ENCODE measurements around the gene JDP2.

JDP2 gene

DNA sequence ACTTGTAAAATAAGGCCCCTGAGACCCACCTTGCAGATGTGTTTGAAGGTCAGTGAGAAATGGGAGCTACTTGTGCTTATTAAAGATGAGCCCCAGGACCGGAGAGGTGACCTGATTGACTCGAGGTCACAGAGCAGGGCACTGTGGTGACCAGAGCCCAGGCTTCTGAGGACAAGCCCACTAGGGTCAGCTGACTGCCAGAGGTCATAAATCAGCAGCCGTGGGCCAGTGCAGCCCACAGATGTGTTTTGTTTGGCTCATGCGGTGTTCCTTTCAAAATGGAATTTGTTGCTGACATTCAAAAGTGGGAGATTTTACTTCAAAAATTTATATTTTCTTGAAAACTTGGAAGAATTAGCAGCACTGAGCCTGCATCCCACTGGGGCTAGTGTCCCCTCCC is 24.5 kb downstream of the JDP2 start:
- Mint-ChIP-seq H3K4me3 (no peak overlapping the region), H3K27ac (no peak overlapping the region), H3K27me3 (peaks cover 2% of the 10 kb centered on the region), H3K9me3 (no peaks in the 10 kb centered on the region), H3K4me1 (ENCODE audit: low read depth) (peaks cover 1% of the 10 kb centered on the region), H3K36me3 (ENCODE audit: low read depth) (no peaks in the 10 kb centered on the region)
- DNase-seq: no peak

DNA sequence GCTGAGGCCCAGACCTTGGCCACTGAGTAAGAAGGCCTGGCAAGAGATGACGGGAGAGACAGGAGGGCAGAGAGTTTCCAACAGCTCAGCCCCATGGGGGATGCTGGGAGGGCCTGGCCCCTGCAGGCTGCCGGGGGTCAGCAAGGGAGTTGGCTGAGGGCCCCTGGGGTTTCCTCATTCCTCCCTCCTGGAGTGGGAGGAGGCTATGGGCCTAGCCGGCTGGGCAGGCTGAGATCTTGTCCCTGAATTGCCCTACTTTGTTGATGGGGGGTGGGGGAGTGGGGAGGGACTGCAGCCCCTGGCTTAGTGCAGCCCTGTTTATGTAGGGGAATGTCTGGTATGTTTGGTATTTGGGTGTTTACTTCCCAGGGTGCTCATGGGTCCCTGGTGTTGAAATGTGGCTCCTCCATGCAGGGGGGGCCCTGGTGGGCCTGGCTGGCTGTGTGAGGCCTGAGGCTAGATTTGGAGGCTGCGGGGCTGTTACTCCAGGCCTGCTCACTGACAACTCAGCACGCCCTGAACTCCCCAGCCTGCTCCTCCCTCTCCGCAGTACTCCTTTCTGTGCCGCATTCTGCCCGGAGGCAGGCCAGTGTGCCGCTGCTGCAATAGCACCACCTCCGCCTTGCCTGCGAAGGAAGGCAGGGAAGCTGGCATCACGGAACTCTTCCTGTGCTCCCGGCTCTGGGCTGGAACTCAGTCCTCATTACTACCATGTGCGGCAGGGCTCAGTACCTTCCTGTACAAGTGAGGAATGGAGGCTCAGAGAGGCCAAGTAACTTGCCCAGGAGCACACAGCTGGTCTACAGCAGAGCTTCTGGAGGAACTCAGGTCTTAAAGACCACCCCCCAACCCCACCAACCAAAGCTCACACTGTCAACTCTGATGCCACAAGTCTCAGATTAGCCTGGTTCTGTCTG is 25.3 kb downstream of the JDP2 start:
- Mint-ChIP-seq H3K4me1 (ENCODE audit: low read depth) (peaks cover 1% of the 10 kb centered on the region), H3K36me3 (ENCODE audit: low read depth) (no peaks in the 10 kb centered on the region), H3K9me3 (no peaks in the 10 kb centered on the region), H3K27me3 (peaks cover 2% of the 10 kb centered on the region), H3K27ac (peak overlapping the region; percentile 52), H3K4me3 (no peak overlapping the region)
- DNase-seq: no peak

DNA sequence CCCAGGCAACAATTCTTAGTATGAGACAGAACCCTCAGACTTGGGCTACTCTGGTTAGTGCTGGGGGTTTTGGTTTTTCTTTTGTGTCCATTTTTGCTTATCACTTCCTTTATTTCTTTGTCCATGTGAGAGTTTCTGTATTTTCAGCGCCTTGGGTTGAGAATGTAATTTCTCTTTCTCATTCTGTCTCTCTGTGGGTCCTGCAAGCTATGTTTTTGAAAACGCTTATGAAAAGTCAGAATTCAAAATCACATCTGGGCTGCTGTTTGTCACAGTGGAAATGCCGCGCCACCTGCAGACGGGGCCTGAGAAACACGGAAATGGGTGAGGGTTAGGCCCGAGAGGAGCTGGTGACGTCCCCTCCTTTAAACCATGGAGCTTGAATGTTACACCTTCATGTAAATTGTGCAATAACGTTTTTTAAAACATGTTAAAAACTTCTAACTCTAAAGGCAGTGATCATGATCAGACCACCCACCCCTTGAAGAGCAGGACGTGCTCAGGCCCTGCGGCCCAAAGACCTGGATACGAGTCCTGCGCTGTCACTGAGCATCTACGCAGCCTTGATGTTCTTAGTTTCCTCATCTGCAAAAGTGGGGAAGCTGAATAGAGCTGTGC is 26.1 kb downstream of the JDP2 start:
- H3K27ac Mint-ChIP-seq: no peak overlapping the region
- peaks cover 2% of the 10 kb centered on the region for H3K27me3 Mint-ChIP-seq
- H3K4me3 Mint-ChIP-seq: no peak overlapping the region
- peaks cover 1% of the 10 kb centered on the region for H3K4me1 Mint-ChIP-seq (ENCODE audit: low read depth)
- no peaks in the 10 kb centered on the region for H3K9me3 Mint-ChIP-seq
- no peaks in the 10 kb centered on the region for H3K36me3 Mint-ChIP-seq (ENCODE audit: low read depth)
- DNase-seq: no peak

DNA sequence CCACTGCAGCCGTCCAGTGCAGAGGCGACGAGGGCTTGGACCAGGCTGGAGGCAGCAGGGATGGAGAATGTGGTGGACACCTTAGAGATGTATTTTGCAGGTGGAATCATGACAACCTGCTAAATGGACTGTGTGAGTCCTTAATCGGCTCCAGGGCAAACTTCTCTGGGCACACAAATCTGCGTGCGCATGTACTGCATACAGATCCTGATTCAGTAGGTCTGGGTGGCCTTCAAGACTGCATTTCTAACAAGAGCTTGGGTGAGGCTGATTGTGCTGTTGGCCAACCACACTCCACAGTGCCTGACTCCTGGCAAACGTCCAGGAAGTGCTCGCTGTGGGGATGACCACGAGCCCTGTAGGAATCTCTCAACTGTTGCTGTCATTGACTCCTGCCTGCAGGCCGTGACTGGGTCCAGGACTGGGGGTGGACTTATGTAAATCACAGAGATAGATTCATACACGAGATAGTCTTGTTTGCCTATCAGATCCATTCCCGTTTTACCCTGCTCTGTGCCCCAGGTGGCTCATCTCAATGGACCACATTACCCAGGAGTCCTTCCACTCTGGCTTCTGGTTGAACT is 27.2 kb downstream of the JDP2 start:
- peaks cover 2% of the 10 kb centered on the region for H3K27me3 Mint-ChIP-seq
- no peak overlapping the region for H3K27ac Mint-ChIP-seq
- H3K36me3 Mint-ChIP-seq (ENCODE audit: low read depth): no peaks in the 10 kb centered on the region
- no peak overlapping the region for H3K4me3 Mint-ChIP-seq
- no peaks in the 10 kb centered on the region for H3K9me3 Mint-ChIP-seq
- no peak for DNase-seq
- H3K4me1 Mint-ChIP-seq (ENCODE audit: low read depth): peaks cover 1% of the 10 kb centered on the region

DNA sequence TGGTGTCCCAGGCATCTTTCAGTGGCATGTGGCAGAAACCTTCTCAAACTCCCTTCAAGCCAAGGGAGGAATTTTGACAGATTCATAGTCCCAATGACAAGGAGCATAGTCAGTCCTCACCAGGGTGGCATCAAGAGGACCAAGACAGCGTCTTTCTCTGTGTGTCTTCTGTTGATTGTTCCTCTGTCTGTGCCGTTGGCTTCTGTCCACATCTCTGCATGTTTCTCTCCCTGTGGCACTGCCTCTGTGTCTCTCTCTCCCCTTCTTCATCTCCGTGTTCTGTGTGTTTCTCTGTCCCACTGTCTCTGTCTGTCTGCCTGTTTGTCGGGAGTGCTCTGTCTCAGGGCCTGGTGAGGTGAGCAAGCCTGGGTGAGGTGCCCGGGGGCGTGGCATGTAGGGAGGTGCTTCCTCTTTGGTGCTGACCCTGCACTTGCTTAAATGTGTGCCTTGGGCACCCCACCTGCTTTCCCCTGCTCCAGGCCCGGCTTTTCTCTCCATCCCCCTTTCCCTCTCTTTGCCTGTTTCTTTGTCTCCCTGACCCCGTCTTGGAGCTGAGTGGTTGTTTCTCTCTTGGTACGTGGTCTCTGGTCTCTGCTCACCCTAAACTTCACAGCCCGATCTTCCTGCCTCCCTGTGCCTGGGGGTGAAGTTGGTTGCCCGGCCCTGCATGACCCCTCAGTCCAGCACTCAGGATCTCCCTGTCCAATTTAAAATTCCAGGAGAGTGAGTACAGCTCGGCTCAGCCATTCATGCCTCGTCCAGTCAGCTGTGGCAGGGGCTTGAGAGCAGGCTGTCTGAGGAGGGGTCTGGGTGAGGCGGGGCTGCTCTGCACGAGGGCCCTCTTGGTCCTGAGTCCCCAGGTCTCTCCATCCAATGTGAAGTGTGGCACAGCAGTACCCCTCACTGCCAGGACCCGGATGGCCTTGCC is 28.5 kb downstream of the JDP2 start:
- DNase-seq: no peak
- Mint-ChIP-seq H3K4me3 (no peak overlapping the region), H3K9me3 (no peaks in the 10 kb centered on the region), H3K27me3 (peaks cover 2% of the 10 kb centered on the region), H3K27ac (no peak overlapping the region), H3K4me1 (ENCODE audit: low read depth) (peaks cover 1% of the 10 kb centered on the region), H3K36me3 (ENCODE audit: low read depth) (no peaks in the 10 kb centered on the region)

DNA sequence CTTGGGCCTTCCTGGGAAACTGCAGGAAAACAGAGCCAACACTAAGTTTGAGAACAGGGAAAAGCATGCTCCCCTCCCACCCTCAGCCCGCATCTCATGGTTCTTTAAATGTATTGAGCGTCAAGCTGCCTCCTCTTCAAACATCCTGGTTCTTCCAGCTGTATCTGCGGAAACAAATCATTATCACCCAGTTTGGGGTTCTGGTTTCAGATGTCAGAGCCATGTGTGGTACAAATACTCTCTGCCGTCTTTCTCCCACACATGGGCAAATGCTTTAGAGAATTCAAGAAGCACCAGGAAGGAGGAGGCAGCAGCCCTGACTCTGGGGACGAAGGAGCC is 29.1 kb downstream of the JDP2 start:
- Mint-ChIP-seq H3K27me3 (no peaks in the 10 kb centered on the region), H3K4me1 (ENCODE audit: low read depth) (peaks cover 1% of the 10 kb centered on the region), H3K27ac (no peak overlapping the region), H3K36me3 (ENCODE audit: low read depth) (no peaks in the 10 kb centered on the region), H3K9me3 (no peaks in the 10 kb centered on the region), H3K4me3 (no peak overlapping the region)
- DNase-seq: no peak

DNA sequence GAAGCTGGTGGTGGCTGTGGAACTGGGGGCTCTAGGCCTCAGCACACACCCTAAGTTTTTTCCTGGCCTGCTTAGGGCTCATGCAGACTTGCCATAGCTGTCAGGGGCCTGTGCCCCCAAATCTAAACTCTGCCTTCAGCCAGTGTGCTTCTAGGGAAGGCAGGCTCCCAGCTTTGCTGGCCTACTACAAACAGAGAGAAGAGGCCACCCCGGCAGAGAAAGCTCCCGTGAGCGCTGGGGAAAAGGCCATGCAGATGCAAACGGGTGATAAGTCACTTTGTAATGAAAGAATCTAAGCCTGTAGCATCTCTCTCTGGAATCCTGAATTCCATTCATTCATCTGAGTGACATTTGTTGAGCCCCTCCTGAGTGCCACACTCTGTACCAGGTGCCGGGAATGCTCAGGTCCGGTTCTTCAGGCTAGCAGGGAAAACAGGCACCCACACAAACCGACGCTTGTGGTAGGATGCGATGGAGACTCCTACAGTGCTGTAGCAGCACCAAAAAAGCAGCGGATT is 29.9 kb downstream of the JDP2 start:
- Mint-ChIP-seq H3K4me3 (no peak overlapping the region), H3K27ac (no peak overlapping the region), H3K36me3 (ENCODE audit: low read depth) (no peaks in the 10 kb centered on the region), H3K4me1 (ENCODE audit: low read depth) (peaks cover 1% of the 10 kb centered on the region), H3K27me3 (no peaks in the 10 kb centered on the region), H3K9me3 (no peaks in the 10 kb centered on the region)
- DNase-seq: no peak

DNA sequence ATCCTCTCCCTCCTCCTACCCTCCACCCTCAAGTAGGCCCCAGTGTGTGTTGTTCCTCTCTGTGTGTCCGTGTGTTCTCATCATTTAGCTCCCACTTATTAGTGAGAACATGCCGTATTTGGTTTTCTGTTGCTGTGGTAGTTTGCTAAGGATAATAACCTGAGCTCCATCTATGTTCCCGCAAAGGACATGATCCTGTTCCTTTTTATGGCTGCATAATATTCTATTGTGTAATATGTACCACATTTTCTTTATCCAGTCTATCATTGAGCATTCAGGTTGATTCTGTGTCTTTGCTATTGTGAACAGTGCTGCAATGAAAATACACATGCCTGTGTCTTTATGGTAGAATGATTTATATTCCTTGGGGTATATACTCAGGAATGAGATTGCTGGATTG is 30.5 kb downstream of the JDP2 start:
- no peak overlapping the region for H3K27ac Mint-ChIP-seq
- no peaks in the 10 kb centered on the region for H3K9me3 Mint-ChIP-seq
- no peak overlapping the region for H3K4me3 Mint-ChIP-seq
- H3K4me1 Mint-ChIP-seq (ENCODE audit: low read depth): peaks cover 1% of the 10 kb centered on the region
- no peaks in the 10 kb centered on the region for H3K27me3 Mint-ChIP-seq
- no peak for DNase-seq
- no peaks in the 10 kb centered on the region for H3K36me3 Mint-ChIP-seq (ENCODE audit: low read depth)

DNA sequence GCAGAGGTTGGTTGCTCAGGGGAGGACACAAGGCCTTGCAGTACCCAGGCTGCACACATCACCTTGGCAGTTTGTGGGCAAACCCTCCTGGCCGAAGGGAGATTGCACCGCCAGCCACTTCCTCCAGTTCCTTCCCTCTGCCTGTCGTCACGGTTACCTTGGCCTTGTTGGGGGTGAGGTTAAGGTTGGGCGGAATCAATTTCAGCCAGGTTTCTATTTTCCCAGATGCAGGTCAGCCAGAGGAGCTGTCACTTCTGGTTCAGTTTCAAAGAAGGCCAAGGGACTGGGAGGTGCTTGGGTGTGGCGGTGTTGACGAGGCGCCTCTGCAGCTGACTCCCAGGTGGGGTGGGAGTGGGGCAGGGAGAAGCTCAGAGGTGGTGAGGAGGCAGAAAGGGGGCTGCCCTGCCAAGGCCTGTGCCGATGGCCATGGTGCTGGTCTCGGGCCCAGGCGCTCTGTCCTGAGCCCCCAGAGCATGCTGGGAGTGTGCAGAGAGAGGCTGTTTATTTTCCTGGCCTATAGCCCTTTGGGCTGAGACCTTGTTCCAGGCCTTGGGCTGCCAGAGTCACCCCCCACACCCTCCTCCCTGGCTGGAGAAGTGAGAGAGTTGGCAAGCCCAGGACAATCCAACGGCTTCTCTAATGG is 31.4 kb downstream of the JDP2 start:
- H3K27me3 Mint-ChIP-seq: no peaks in the 10 kb centered on the region
- no peak overlapping the region for H3K27ac Mint-ChIP-seq
- H3K4me3 Mint-ChIP-seq: no peak overlapping the region
- no peaks in the 10 kb centered on the region for H3K4me1 Mint-ChIP-seq (ENCODE audit: low read depth)
- DNase-seq: no peak
- H3K9me3 Mint-ChIP-seq: no peaks in the 10 kb centered on the region
- H3K36me3 Mint-ChIP-seq (ENCODE audit: low read depth): no peaks in the 10 kb centered on the region

DNA sequence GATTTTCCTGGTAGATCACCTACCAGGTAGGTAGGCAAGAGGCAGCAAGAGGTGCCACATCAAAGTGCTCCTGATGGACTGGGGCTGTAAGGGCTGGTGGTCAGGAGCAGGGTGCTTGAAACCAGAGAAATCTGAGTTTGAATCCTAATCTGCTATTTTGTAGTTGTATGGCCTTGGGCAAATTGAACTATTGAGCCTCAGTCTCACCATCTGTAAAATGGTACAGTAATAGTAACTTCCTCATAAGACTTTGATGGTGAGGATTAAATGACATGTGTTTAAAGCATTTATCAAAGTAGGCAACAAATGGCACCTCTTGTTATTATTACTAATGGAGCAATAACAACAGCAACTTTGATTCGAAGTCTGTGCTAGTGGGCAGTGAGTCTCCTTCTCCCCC is 32.0 kb downstream of the JDP2 start:
- no peak overlapping the region for H3K27ac Mint-ChIP-seq
- H3K36me3 Mint-ChIP-seq (ENCODE audit: low read depth): no peaks in the 10 kb centered on the region
- no peaks in the 10 kb centered on the region for H3K4me1 Mint-ChIP-seq (ENCODE audit: low read depth)
- H3K4me3 Mint-ChIP-seq: no peak overlapping the region
- H3K27me3 Mint-ChIP-seq: no peaks in the 10 kb centered on the region
- H3K9me3 Mint-ChIP-seq: no peaks in the 10 kb centered on the region
- DNase-seq: no peak

DNA sequence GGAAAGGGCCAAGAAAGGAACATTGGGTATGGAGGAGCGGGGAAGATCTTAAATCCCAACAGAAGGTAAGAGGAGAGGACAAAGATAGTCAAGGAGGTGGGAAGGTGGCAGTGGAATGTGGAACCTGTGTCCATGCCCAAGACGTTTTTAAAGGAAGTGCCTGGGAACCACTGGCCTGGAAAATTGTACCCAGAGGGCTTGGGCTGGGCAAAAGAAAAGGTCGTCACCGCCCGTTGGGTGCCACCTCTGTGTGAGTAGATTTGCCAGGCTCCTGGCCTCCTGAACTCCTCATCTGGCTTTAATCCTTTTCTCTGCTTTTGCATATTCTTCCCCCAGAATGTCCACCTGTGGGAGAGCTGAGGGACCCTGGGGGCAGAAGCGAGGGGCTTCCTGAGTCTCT is 32.6 kb downstream of the JDP2 start:
- H3K27ac Mint-ChIP-seq: no peak overlapping the region
- DNase-seq: no peak
- H3K27me3 Mint-ChIP-seq: no peaks in the 10 kb centered on the region
- H3K9me3 Mint-ChIP-seq: no peaks in the 10 kb centered on the region
- H3K36me3 Mint-ChIP-seq (ENCODE audit: low read depth): no peaks in the 10 kb centered on the region
- no peaks in the 10 kb centered on the region for H3K4me1 Mint-ChIP-seq (ENCODE audit: low read depth)
- H3K4me3 Mint-ChIP-seq: no peak overlapping the region

DNA sequence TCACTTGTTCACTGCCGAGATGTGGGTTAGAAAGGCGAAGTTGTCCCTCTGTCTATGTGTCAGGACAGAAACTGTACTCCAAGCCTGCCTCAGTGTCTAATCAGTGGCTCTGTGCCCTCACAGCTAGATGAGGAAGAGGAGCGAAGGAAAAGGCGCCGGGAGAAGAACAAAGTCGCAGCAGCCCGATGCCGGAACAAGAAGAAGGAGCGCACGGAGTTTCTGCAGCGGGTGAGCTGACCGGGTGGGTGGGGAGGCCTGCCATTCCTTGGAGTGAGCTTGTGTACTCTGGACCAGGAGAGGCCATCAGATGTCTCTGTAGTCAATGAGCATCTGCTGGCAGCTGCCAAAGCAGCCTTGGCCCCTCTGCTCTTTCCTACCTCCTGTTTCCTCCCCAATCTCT is 33.5 kb downstream of the JDP2 start:
- Mint-ChIP-seq H3K27ac (no peak overlapping the region), H3K4me3 (no peak overlapping the region), H3K9me3 (no peaks in the 10 kb centered on the region), H3K4me1 (ENCODE audit: low read depth) (no peaks in the 10 kb centered on the region), H3K27me3 (no peaks in the 10 kb centered on the region), H3K36me3 (ENCODE audit: low read depth) (no peaks in the 10 kb centered on the region)
- DNase-seq: no peak

DNA sequence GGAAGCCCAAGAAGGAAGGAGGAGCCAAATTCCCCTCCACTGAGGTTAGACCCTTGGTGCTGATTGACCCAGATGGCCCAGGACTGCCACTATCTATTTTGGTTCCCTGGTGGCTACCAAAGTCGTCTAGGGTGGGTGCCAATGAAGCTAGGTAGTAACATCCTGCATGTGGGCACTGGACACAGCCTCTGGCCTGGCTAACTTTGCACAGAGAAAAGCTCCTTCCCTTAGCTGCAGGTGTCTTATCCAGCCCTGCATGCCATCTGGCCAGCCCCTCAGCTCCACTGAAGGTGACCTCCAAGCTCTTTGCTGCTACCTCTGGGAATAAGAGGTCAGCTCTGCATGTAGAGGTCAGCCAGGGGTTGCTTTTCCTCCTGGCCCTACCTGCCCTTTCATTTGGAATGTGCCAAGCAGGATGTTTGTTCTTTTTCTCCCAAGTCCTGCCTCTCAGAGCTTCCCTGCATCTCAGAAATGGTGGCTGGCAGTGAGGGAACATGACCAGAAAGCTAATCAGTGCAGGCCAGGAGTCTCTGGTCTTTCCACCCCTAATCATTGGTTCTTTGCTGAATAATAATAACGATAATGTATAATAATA is 34.0 kb downstream of the JDP2 start:
- H3K9me3 Mint-ChIP-seq: no peaks in the 10 kb centered on the region
- H3K4me1 Mint-ChIP-seq (ENCODE audit: low read depth): peaks cover 5% of the 10 kb centered on the region
- no peak for DNase-seq
- no peak overlapping the region for H3K27ac Mint-ChIP-seq
- H3K4me3 Mint-ChIP-seq: no peak overlapping the region
- H3K27me3 Mint-ChIP-seq: no peaks in the 10 kb centered on the region
- no peaks in the 10 kb centered on the region for H3K36me3 Mint-ChIP-seq (ENCODE audit: low read depth)

DNA sequence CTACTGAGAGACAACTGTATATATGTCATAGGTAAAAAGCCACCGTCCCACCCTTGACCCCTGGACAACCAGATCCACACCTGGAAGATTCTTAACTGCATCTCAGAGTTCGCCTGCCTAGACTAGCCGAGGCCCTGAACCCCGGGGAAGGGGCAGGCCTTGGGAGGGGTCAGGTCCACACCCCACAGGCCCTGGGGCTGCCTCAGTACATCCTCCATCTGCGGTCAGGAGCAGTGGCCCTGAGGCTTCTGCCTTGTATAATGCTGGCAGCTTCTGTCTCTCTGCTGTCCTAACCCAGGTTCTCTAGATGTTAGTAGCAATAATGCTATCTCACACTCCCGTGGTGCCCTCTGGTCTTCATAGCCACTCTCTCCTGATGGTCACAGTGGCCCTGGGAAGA is 36.8 kb downstream of the JDP2 start:
- Mint-ChIP-seq H3K4me1 (ENCODE audit: low read depth) (peaks cover 5% of the 10 kb centered on the region), H3K4me3 (no peak overlapping the region), H3K36me3 (ENCODE audit: low read depth) (no peaks in the 10 kb centered on the region), H3K9me3 (no peaks in the 10 kb centered on the region), H3K27me3 (no peaks in the 10 kb centered on the region), H3K27ac (no peak overlapping the region)
- DNase-seq: no peak

Data from activated T-cell treated with anti-CD3 and anti-CD28 coated beads, Interleukin-2, amount 50 U/mL, for 24 hours (primary cell).